NCI-H2171 treated with DMSO at 0.1 percent for 48 hours (cell line): ENCODE measurements around the gene LHFPL6.

Source experiments
- DNase-seq: peaks from one replicate; lab custom pipeline; 2025; lab: John Stamatoyannopoulos, UW

The LHFPL6 gene

DNA sequence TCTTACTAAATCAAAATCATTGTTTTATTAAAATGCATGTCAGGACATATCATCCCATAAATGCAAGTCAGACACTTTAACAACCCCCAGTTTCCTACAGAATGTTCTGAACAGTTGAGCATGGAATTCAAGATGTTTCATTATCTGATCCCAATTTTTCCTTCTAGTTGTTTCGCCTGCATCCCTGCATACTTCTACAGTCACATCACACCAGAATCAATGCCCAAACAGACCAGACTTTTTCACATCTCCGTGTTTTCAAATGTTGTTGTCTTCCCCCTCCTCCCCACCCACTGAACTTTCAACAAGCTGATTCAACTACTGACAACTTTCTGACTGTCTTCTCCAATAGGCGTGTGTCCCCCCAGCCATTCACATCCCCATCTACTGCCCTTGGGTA is 48.6 kb downstream of the LHFPL6 start:
- no peak for DNase-seq

DNA sequence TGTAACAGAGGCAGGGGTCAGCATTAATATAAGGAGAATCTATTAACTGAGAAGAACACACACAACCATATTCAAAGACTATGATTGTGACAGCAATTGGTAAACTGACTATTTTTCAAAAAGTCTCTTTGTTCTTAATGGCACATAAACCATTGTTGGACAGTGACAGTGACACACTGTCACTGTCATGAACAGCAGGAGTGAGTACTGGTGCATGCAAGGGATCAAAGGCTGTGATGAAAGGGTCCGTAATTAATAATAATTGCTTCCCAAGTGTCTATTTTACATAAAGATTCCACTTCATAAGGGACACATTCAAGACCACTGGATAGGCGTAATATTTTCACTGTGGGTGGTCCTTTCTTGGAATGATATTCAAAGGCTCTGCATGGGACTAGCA is 50.7 kb downstream of the LHFPL6 start:
- no peak for DNase-seq

DNA sequence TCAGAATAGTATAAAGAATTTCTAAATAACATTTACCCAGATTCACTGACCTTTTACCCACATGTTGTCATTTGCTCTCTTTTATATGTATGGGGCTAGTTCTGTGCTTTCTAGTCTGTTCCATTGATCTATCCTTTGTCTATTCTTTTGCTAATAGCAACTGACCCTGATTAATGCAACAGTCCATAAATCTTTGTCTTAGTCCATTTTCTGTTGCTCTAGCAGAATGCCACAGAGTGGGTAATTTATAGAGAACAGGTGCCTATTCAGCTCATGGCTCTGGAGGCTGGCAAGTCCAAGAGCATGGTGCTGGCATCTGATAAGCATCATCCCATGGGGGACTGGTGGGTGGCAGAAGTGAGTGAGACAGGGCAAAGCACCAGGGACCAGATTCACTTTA is 52.1 kb downstream of the LHFPL6 start:
- no peak for DNase-seq

DNA sequence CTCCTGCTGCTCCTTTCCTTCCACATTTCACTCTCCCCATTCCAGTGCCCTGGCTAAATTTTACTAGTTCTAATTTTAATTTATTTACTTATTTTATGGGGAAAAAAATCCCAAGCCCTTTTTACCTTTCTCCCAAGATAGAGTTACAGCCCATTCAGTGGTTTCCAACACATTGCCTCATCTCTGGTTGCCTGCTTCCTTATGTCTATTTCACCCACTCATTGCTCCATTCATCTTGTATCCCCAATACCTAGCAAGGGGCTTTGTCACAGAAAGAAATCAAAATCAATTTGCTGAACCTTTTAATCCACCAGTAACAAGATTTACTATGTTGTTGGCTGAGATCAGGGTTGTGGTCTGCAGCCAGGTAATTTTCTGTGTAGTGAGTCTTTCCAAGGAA is 55.9 kb downstream of the LHFPL6 start:
- no peak for DNase-seq

DNA sequence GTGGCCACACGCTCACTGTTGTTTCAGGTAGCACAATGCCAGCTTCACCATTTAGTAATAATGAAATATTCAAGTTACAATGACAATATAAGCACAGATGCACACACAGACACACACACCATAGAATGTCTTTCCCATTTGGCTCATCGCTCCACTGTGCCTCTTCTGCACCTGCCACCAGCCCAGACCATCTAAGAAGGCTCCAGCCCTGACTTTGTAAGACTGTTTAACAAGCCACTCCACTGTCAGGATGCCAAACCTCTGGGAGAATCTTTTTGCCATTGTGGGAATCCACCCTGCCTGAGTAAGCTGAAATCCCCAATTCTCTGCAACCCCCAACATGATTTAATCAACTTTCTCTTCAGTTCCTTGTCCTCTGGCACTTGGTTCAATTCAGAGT is 60.6 kb downstream of the LHFPL6 start:
- DNase-seq: no peak

DNA sequence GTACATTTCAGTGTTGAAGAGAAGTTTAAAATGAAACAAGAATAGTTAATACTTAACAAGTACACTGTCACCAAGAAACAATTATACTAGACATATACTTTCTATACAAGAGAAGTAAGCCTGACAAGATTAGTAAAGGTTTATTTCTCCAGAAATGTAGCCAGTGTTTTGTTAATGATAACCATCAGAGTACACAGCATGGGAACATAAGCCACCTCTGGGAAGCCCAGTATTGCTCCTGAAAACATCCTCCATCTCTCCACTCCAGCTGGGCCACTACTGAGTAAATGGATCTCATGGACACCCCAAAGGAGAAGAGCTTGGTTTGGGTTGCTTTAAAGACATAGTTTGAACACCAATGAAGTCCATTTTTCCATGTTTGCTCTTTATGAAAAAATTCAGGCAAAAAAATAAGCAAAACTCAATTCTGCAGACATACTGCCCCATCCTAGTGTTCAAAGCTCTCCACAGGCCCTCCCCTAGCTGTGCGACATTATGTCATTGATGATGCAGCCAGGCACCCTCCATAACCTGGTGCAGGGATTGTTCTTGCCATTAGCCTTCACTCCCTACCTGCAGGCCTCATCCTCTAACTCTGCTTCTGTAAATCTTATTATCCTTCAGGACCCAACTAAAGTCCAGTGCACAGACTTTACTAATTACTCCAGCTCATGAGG is 61.9 kb downstream of the LHFPL6 start:
- no peak for DNase-seq

DNA sequence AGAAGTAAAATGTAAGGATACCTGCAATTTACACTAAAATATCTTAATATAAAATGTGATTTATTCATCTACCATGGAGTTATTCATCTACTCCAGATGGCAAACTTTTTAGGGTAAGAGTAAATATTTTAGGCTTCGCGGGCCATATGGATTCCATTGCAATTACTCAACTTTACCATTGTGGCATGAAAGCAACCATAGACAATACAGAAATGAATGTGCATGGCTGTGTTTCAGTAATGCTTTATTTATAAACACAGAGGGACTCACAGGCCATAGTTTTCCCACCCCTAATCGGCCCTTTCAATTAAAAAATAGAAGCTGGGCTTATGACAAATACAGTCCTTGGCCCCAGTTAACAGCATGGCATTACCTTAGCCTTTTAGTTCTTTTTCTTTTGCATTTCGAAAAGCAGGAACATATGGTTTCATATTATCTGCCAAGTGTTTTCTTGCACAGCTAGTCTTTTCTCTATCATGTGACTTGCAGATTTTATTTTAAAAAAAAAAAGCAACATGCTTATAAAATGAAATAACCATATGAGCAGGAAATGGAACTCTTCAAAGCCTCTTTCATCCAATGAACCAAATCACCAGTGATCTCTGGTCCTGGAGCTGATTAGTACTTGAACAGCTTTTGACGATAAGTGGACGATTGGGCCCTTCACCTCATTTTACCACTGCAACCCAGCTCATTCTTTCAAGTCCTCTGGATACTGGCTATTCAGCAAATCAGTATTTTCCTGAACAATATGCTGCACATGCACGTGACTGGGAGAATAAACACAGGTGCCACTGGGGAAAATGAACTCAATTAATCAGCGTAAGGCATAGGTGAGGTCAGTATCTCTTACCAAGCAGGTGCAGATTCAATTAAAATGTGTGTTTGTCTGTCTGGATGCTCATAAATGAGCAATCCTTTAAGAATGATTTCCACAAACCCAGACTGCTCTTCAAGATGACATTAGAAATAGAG is 63.9 kb downstream of the LHFPL6 start:
- DNase-seq: peak; percentile 68

DNA sequence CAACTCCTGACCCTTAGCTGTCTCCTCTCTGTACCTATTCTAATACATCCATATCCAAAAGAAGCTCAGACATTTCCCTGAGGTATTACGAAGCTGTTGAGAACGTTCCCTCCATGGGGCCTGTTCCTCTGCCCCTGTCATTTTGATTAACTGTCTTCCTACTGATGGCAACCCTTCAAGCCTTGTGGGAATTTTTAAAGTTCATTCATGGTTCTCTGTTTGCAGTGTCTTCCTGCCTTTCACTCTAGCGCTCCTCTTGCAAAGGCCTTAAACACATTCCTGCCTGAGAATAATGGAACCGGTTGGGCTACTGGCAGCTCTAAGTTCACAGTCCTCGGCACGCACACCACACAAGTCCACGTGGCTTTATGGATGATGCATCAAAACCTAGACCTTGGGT is 66.1 kb downstream of the LHFPL6 start:
- no peak for DNase-seq

DNA sequence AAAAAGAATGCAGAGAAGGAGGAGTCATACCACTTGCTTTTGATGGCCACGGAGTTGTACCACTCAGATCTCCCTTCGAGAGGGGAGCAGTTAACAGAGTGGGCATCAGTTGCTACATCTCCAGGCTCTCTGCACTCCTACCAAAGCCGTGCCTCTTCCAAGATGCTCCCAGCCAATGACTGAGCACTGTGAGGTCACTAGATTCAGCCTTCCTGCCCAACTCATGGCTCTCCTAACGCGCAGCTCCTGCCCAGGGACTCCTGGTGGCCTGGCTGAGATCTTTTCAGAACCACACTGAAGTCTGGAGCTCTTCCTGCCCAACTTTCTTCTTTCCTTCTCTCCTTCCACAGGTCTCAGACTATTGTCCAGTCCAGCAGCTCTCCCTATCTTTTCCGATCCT is 66.7 kb downstream of the LHFPL6 start:
- no peak for DNase-seq

DNA sequence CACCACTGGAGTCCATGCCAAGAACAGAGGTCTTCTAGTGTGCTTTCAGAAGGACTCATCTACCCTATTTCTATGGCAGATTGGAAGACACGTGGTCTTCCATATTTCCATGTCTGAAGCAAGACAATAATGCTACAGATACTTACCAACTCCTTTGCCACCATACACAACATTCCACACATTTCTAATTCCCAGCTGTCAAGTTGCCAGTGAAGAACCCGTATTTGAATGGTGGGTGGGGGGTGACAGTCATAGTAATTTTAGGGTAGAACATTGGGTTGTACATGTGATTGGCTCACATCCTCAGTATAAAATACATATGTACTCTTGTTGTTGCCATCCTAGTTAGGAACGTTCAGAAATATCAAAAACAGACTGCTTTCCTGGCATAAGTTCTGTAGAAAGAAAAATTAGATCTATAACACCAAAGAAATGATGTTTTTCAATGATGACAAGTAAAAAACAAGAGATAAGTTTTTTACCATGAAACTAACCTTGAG is 69.3 kb downstream of the LHFPL6 start:
- no peak for DNase-seq

DNA sequence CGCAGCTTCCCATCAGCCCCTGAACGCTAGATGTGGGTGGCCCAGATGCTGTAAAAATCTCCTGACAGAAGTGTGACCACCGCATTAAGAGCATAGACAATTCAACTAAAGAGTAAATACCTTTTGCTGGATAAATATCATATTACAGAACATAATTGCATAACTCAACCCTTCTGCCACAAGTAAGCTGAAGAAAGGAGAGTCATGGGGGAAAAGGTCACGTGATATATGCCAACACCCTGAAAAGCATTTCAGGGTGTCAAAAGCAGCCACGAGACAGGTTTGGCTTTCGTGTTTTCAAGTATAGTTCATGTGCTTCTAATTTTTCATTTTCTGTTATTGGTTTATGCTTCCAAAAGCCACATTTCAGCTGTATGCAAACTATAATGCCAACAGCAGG is 71.3 kb downstream of the LHFPL6 start:
- peak; percentile 28 for DNase-seq

DNA sequence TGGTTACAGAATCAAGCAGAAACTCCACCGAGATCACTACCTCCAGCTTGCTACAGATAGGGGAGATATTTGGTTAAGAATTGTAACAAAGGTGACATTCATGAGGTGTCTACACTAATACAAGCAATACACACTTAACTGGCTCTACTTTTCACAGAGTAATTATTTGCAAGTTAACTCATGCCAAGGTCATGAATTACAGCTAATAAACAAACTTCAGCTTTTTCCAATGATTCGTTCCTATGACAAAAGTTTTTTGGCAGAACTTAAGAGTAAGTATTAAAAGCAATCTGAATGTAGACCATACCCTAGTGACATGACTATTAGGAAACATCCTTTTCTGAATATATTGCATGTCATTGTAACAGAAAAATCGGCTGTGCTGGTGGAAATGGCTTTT is 72.1 kb downstream of the LHFPL6 start:
- DNase-seq: no peak

DNA sequence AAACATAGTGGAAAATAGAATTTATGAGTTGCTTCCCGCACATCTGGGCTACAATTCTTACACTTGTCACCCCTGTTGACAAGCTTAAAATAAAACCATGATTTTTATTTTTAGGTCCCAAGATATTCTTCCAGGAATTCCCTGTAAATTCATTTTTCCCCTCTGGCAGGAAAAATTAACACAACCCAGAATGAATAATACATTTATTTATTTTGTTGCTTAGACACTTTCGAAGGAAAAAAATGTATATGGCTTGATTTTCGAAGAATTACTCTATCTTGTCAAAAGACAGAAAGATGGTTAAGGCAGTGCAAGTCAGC is 74.4 kb downstream of the LHFPL6 start:
- DNase-seq: no peak

DNA sequence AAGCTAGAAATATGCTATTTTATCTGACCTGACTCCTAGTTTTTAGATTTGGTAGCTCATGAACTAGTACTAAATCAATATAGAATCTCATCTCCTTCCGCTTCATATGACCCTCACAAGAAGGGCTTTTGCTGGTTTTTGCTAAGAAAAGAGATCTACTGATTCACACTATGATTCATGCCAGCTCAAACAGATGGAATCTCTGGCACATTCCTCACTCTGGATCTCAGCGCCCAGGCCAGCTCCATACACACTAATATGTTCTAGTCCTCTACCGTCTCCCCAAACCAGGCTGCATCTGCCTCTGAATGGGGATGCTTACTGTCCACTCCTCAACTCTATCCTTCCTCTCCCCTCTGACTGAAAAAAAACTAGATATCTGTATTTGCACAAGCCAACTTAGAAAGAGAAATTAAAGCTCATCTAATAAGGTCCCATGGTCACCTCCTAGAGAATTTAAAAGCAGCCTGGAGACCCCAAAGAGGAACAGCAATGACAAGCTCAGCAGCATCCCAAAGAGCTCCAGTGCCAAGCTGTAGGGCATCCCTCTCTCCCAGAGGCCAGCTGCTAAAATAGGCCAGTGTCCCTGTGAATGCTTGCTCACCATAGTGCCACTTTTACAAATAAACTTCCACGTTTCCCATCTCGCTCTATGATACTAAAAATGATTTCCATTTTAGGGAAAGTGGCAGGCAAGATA is 74.9 kb downstream of the LHFPL6 start:
- no peak for DNase-seq

DNA sequence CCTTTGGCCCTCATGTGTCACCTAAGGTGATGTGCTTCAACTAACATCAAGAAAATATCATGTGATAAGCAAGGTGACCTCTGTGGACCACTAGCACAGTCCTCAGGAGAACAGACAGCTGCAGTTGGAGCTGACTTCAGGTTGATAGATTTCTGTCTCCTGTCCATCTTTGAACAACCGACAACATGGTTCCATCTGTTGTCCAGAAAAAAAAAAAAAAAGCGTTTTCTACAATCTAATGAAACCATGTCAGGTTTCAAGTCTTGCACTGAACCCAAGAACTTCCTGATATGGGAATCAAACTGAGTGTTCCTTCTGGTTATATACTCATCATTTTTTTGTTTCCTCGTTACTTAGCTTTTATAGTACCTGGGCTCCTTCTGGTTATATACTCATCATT is 75.7 kb downstream of the LHFPL6 start:
- no peak for DNase-seq

DNA sequence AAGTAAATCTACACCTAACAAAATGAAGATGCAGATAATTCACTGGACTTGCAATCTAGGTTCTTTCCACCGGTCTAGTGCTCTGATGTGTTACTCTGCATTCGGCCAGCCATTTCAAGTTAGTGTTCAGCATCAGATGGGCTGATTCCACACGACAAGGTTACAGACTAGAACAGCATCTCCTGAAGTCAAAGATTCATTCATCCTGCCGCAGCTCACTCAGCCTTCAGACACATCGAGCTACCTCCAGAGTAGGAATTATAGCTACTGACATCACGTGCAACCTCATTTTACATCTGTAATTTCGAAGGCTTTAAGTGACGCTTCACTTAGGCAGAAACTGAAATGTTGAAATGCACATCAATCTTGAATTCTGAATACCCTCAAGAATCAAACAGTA is 76.5 kb downstream of the LHFPL6 start:
- DNase-seq: no peak

DNA sequence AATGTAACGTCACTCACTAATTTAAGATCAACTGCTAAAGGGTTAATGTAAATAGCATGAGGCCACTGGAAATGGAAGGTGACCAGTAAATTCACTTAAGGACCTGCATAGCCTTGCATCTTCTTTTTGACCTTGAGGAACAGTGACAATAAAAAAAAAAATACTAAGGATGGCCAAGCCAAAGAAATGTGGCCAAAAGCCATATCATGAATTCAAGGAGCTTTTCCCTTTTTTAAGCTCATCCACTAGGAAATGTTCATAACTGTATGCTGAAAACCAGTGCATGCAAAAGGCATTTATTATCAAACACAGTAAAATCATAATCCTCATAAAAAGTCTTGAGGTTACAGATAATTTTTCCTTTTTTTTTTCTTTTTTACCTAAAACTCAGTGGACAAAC is 77.5 kb downstream of the LHFPL6 start:
- no peak for DNase-seq

DNA sequence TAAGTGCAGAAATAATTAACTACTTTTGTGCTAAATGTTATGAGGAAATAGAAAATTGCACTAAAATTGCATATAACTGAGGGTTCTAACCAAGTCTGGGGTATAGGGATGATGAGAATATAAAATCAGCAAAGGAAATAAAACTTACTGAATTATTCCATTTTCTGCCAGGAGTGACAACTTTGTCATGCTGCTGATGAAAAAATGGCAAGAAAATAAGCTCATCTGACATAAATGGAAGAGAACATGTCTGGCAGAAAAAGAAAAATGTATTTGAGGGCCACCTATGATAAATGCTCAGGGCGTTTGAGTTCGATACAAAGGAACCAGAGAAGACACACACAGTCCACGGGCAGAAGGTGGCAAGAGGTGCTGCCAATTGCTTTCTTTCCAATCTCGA is 78.2 kb downstream of the LHFPL6 start:
- no peak for DNase-seq

DNA sequence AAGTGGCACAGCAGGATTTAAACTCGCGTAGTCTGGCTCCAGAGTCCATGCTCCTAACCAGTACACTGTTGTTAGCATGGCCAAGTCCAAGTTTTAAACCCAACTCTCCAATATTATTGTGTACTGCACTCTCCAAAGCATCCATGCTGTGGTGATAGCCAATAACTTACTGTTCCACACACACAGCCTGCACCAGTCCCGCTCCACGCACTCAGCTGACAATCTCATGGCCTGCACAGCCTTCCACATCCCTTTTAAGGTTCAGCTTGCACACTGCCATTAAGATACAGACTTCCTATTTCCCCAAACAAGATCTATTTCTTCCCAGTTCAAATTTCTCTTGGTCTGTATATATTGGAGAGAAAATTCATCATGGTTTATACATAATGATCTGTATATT is 80.7 kb downstream of the LHFPL6 start:
- DNase-seq: no peak

DNA sequence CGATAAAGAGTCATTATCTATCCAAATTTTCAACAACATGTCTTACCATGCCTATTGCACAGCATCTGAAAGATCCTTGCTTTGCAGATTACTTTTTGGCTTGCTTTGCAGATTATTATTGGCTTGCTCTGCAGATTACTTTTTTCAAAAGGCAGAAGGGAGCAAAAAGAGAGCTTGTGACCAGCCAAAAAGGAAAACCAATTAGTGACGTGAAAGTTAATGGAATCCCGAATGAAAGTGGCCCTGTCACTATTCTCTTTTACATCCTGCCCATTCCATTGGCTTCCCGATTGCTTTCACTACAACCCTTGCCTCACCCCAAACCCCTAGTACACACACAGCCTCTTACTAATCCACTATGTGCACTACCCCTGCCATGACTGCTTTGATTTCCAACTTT is 81.3 kb downstream of the LHFPL6 start:
- DNase-seq: no peak

DNA sequence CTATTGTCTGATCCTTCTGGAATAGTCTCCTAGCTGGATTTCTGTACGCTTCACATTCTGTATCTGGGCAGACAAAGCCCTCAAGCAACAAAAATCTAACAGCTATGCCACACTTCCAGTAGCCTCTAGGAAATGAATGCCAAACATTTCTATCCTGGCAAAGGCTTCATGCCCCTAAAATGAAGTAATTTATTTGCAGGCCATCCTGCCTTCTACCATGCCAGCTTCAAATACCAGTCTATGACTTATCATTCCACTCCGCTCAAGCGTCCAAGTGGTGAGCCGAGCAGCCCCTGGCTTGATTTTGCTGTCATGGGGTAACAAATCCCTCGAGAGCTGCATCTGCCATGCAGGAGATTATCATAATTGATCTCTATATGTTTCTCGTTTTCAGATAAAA is 86.9 kb downstream of the LHFPL6 start:
- DNase-seq: no peak

DNA sequence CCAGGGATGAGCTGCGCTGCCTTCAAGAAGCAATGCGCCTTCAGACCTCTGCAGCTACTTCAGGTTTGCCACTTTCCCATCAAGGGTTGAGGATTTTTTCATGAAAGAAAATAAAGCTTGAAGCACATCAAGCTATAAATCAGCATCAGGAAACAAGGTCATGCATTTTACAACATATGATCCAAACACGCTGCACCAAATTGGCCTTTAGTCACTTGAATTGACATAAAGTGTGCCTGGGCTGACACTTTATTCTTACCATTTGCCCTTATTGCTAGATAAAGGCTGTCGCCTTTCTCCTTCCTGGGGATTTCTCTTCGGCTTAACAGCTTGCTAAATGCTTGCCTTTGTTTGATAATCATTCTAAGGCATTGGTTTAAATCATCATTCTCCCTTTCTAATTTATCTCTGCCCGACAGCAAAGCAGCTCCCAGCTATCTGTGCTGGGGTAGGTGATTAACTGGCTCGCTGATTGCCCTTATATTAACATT is 87.7 kb downstream of the LHFPL6 start:
- no peak for DNase-seq

DNA sequence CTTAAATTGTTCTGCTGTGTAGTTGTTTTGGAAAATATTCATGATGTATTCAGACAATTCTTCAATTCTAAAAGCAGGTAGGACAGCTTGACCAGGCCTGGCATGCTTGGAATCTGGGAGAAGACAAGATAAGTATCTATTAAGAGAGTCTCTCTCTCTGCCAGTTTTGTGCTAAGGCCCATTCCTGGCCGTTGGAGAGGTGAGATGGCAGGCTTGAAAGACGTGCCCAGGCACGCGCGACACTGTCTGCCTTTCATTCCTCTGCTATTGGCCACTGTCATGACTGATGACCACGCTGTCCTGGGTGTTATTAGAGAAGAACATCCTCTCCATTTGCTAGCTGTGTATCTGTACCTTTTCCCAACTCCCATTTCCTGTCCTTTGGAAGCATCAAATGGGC is 90.3 kb downstream of the LHFPL6 start:
- no peak for DNase-seq
